ENCODE data around the gene ARRB1.
"Not testable (repeated sequence)": the region's sequence is repeated elsewhere in the genome, so short reads cannot be mapped to it uniquely, and the experiment has no call there.

ARRB1 gene

DNA sequence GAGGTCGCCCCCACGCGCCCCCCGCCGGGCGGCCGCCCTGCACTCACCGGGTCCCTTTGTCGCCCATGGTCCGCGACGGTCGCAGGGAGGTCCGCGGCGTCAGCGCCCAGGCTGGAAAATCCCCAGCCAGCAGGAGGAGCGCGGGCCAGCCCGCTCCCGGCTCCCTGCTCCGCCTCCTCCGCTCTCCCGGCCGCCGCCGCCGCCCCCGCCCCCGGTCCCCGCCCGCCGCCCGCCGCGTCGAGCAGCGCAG lies at the start of gene ARRB1:
ARRB1 (minus strand) TSS at position 121 of the 250 bp plus-strand sequence; CDS start at position 67, 54 bp downstream.
- DNase-seq: no peak

- no peak for DNase-seq
Observed at GRCh38 chr11:75400146-75400865, 48.8 kb upstream of the ARRB1 start.

DNA sequence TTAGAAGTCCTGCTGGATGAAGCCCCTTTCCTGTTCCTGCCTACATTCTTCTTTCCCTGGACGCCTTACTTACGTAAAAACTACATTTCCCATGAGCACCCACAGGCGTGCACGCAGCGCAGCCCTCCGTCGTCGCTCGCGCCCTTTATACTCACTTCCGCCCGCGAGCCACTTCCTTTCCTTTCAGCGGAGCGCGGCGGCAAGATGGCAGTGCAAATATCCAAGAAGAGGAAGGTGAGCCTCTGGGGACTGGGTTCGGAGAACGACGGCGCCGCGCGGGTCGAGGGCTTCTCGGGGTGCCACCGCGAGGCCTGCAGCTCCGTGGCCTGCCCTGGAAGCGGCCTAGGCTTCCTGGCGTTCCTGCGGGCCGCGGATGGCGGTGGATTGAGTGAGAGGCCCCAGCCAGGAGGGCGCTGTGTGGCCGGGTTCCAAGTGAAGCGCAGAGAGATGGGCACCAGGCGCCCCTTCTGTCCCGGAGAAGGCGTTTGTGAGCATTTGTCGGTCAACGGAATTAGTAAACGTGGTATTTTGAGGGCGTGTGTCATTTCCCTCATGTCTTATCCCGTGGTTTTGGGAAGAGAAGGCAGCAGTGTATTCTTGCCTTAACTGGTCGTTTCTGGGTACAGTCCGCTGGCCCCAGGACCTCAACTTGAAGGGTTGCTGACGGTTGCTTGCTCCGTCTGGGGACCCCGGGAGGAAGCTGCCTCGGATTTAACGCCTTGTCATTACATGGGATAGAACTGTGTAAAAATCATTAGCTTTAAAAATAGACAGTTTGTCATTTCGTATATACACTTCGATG lies 48.1 kb upstream of the ARRB1 start, which contains the start of gene RPS3:
RPS3 (plus strand) TSS at position 175 of the 802 bp plus-strand sequence; CDS start at position 205, 30 bp downstream.
- DNase-seq: peak; percentile 81

DNA sequence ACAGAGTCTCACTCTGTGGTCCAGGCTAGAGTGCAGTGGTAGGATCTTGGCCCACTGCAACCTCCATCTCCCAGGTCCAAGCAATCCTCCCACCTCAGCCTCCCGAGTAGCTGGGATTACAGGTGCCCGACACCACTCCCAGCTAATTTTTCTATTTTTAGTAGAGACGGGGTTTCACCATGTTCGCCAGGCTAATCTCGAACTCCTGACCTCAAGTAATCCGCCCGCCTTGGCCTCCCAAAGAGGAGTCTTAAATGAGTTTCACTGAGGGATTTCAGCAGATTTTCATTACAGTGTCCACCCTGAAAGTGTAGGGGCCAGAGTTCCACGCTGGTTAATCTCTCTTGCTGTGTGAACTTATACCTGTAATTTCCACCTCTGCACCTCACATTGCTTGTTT lies 47.4 kb upstream of the ARRB1 start:
- no peak for DNase-seq

- DNase-seq: no peak
Observed at GRCh38 chr11:75394085-75394840, 42.8 kb upstream of the ARRB1 start.

- no peak for DNase-seq
Observed at GRCh38 chr11:75389925-75390324, 38.5 kb upstream of the ARRB1 start.

DNA sequence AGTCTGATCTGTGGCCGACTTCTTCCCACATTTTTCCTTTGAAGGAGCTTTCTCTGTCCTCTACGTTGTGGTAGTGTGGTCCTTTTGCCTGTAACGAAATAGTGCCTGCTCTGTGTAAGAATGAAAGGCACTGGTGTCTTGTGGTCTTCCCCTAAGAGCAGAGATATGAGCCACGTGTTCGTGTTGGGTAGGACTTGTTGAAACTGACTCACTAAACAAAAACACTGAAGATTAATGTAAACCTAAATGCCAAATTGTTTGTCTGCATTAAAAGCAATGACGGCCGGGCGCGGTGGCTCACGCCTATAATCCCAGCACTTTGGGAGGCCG lies 37.8 kb upstream of the ARRB1 start:
- no peak for DNase-seq

DNA sequence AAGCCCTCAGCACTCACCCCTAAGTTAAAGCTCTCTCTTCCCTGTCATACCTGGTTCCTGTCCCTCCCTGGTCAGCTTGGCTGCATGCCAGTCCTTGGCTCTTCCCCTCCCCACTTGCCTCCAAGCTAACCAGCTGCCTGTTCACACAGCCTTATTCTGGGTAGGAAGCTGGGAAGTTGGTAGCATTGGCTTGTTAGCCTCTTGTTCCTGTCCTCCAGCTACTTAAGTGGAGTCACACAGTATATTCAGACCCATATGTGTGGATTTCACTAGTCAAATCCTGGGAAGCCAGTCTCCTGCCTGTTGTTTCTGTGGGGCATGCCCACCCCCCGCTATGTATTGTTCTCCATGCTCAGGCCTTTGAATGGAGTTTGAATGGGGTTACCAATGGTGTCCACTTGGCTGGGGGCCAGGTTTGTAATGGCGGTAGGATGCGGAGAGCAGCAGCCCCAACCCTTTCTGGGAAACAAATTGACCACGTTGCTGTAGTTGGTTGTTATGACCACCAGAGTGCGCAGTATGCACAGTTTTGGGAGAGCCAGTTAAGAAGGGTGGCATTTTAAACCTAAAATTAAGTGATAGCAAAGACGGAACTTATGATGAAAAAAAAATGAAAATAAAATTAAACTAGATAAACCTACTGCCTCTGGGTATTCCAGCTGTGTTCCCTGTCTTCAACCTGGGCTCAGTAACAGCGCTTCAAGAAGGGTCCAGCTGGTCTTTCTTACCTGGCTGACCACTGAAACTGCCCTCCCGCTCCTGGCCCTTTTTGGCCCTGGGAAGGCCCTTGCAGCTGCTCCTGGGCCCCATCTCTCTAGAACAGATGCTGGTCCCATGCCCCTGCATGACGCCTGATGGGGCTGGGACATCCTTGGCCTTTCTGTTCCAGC lies 37.2 kb upstream of the ARRB1 start:
- peak; percentile 71 for DNase-seq

GRCh38 chr11:75387736-75388294 lies 36.4 kb upstream of the ARRB1 start:
- DNase-seq: no peak

DNA sequence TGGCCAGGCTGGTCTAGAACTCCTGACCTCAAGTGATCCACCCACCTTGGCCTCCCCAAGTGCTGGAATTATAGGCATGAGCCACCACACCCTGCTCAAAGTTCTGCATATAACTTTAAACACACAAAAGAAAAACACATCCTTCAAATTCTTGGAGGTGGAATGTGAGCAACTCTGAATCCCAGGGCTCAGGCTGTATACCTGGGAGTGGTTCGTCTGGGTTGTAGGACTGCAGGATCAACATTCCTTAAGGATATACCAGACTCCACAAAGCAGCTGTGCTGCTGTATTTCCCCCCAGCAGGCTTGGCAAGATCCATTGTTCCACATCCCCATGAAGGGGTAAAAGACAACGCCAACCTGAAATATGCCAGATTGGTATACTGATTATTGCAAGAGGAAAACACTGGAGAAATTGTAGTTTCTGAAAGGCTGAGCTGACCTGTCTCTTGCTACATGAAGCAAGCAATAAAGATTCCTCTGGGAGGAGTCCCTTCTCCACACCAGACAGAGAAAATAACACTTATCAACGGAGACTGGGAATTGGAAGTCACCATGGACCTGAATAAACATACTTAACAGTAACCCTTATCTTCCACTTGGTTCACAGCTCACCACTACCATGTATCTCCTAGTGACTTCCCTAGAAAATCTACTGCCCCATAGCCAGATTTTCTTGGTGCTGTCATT lies 35.6 kb upstream of the ARRB1 start:
- no peak for DNase-seq

GRCh38 chr11:75384438-75385080 lies 33.1 kb upstream of the ARRB1 start:
- DNase-seq: peak; percentile 47

GRCh38 chr11:75383246-75383645 lies 31.8 kb upstream of the ARRB1 start:
- no peak for DNase-seq

DNA sequence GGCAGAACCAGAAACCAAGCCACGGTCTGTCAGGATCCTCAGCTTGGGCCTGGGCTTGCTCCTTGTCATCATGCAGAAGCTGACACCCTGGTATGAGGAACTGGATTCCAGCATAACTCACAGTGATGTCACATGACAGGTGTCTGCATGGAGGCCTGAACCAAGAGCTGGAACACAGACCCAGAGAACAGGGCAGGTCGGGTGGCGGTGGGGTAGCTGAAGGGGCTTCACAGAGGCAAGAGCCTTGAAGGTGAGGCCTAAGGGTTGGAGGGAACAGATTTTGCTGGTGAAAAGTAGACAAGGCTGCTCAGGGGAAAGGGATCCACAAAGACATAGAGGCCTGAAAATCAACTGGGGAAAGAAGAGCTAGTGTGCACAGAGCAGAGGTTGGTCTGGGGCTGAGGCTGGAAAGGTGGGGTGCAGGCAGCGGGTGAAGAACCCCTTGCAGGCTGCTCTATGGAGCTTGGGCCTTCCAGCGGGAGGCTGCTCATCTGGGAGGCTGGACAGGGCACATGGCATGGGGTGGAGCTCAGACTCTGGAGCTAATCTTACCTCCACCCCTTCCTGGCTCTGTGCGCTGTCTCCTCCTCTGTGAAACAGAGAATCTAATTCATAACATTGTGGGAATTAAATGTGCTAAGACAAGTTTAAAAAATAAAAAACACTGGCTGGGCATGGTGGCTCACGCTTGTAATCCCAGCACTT lies 29.4 kb upstream of the ARRB1 start:
- DNase-seq: no peak

DNA sequence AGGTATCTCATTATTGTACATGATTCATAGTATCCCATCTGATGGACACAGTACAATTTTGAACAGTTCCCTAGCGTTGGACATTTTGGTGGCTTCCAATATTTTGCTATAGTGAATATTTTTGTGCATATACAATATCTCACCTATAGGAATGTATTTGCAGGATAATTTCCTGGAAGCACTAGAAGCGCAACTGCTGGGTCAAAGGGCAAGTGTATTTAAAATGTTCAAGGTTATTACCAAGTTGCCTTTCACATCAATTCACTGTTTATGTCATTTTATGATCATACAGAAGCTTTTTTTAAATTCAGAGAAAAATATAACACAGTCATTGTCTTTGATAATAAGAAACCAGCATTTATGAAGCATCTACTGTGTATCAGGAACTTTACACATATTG lies 28.8 kb upstream of the ARRB1 start:
- DNase-seq: no peak

- not testable (repeated sequence) for DNase-seq
Observed at GRCh38 chr11:75378776-75379175, 27.3 kb upstream of the ARRB1 start.

DNA sequence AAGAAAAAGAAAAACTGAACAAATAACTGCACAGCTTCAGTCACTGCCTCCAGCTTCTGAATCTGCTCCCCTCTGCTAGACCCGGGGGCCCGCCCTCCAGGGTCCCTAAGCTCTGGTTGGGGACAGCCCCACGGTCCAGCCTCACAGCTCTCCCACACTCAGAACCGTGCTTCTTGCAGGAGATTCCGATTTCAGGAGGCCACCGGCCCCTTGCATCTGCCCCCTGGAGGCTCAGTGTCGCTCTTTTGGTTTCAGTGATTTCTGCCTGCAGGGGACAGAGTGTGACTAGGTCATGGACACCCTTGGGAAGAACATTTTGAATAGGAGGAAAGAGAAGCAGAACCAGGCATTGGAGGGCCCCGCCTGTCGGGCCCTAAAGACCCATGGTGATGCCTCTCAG lies 24.7 kb upstream of the ARRB1 start:
- no peak for DNase-seq

DNA sequence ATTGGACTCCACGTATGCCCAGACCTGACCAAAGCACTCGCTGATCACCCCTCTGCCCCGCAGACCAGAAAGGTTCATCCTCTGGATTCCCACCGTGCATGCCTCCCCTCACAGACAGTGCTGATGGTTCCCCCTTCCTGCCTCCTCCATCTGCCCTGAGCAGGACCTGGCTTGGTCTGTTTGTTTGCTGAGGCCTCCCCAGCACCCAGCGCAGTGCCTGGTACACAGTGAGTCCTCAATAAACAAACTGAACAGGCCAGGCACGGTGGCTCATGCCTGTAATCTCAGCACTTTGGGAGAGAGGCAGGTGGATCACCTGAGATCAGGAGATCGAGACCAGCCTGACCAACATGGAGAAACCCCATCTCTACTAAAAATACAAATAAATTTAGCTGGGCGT lies 24.2 kb upstream of the ARRB1 start:
- DNase-seq: no peak

DNA sequence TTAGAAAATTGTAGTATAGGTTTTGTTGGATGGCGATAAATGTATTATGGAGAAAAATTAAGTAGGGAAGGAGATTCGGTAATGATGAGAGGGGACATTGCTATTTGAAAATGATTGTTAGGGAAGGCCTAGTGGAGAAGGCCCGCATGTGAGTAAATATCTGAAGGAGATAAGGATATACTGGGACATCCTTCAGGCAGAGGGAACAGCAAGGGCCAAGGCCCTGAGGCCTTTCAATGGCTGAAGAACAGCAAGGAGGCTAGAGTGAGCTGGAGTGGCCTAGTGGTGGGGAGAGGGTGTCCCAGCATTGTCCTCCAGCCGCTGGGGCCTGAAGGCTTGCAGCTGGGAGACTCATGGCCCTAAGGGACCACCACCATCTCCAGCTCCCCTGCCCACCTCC lies 23.2 kb upstream of the ARRB1 start:
- no peak for DNase-seq

- no peak for DNase-seq
Observed at GRCh38 chr11:75373201-75373600, 21.7 kb upstream of the ARRB1 start.

GRCh38 chr11:75371949-75372876 lies 20.8 kb upstream of the ARRB1 start:
- no peak for DNase-seq

Measured in NCI-H1694 treated with DMSO at 0.1 percent for 48 hours (cell line).